ENCODE data around the gene TRIP13.

The TRIP13 gene

GRCh38 chr5:885529-885928 lies 7.2 kb upstream of the TRIP13 start:
- DNase-seq, result no peak
- in situ Hi-C loops (cut with HindIII; ENCODE audit: low pct_ligation_motif_present, low pct_unique_long_range_greater_than_20kb, low sequenced_read_pairs), result no loop called here

DNA sequence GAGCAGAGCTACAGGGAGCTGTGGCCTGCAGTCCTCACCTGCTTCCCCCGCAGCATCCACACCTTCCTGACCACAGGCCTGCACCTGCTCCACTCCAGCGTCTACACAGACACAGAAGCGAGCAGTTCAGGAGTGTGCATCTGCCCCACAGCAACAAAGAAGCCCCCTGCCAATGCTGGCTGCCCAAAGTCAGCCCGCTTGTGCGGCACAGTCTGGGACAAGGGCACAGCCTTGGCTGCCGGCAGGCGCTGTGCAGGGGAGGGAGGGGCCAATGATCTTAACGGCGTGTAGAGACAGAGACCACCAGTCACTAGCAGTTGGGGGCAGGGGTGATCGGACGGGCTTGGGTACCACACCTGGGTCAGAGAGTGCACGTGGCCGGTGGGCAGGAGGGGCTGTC lies 6.6 kb upstream of the TRIP13 start:
- in situ Hi-C loops (cut with HindIII; ENCODE audit: low pct_ligation_motif_present, low pct_unique_long_range_greater_than_20kb, low sequenced_read_pairs), result no loop called here
- DNase-seq, result no peak

GRCh38 chr5:886716-887325 lies 5.9 kb upstream of the TRIP13 start:
- DNase-seq, result no peak
- in situ Hi-C loops (cut with HindIII; ENCODE audit: low pct_ligation_motif_present, low pct_unique_long_range_greater_than_20kb, low sequenced_read_pairs), result no loop called here

- in situ Hi-C loops (cut with HindIII; ENCODE audit: low pct_ligation_motif_present, low pct_unique_long_range_greater_than_20kb, low sequenced_read_pairs), result no loop called here
- no peak for DNase-seq
Measured at GRCh38 chr5:887947-888637, 4.6 kb upstream of the TRIP13 start.

- in situ Hi-C loops (cut with HindIII; ENCODE audit: low pct_ligation_motif_present, low pct_unique_long_range_greater_than_20kb, low sequenced_read_pairs), result no loop called here
- DNase-seq, result no peak
Measured at GRCh38 chr5:888638-889035, 4.0 kb upstream of the TRIP13 start.

DNA sequence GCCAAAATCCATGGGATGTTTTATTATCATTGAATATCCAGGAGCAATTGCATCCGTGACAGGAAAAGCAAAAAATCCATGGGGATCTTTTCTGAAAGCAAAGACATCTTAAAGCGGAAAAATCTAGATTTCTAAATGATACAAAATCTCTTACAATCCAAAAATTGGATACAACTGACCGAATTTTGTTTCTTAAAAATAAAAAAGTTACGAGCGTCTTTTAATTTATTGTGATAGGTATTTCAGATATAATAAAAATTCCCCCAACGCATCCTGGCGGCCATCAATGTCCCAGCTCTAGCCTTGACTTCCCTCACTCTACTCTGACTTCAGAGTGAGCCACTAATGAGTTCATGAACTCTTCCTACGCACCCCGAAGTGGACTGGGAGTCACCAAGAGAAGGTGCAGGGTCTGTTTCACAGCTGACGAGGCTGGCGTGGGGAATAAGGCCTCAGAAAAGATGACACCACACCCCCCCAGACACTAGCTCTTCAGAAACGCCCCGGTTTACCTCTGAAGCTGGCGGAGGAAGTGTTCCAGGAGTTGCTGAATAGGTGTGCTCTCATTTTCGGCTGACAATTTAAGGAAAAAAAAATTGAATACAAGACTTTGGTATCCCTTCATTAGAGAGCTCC lies 3.5 kb upstream of the TRIP13 start:
- in situ Hi-C loops (cut with HindIII; ENCODE audit: low pct_ligation_motif_present, low pct_unique_long_range_greater_than_20kb, low sequenced_read_pairs), result no loop called here
- DNase-seq, result no peak

GRCh38 chr5:891117-891836 lies 1.4 kb upstream of the TRIP13 start:
- no peak for DNase-seq
- in situ Hi-C loops (cut with HindIII; ENCODE audit: low pct_ligation_motif_present, low pct_unique_long_range_greater_than_20kb, low sequenced_read_pairs), result no loop called here

GRCh38 chr5:891837-892393 lies 769 bp upstream of the TRIP13 start:
- peak; percentile 22 for DNase-seq
- in situ Hi-C loops (cut with HindIII; ENCODE audit: low pct_ligation_motif_present, low pct_unique_long_range_greater_than_20kb, low sequenced_read_pairs), result no loop called here

DNA sequence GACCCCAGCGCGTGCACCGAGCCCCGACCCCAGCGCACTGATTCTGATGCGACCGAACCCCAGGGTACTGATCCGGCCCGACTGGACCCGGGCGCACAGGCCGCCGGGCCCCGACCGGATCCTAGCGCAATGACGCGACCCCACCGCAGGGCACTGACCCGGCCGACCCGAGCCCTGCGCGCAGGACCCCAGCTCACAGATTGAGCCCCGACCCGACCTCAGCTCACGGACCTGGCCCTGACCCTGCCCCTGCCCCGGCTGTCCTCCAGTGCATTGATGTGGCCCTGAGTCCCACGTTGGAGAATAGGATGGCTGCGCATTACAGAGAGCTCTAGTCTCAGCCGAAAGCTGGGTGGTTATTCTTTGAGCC lies 438 bp downstream of the TRIP13 start:
- in situ Hi-C loops (cut with HindIII; ENCODE audit: low pct_ligation_motif_present, low pct_unique_long_range_greater_than_20kb, low sequenced_read_pairs), result no loop called here
- DNase-seq, result no peak

DNA sequence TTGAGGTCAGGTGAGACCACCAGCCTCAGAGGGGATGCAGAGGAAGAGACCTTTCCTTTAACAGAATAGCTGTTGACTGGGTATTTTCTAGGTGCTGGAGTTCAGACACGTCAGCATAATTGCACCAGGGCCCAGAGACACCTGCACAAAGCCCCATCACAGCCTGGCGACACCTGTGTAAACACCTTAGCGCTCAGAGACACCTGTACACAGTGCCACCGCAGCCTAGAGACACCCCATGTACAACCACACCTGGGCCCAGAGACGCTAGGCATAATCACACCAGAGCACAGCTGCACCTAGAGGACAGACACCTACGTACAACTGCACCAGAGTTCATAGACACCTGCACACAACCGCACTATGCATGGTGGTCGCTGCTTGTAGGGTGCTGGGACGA lies 1.0 kb downstream of the TRIP13 start:
- in situ Hi-C loops (cut with HindIII; ENCODE audit: low pct_ligation_motif_present, low pct_unique_long_range_greater_than_20kb, low sequenced_read_pairs), result no loop called here

GRCh38 chr5:900781-901180 lies 8.1 kb downstream of the TRIP13 start:
- in situ Hi-C loops (cut with HindIII; ENCODE audit: low pct_ligation_motif_present, low pct_unique_long_range_greater_than_20kb, low sequenced_read_pairs), result no loop called here

More for the DNA sequence above, 1.0 kb downstream of the TRIP13 start:
- DNase-seq, result no peak

DNA sequence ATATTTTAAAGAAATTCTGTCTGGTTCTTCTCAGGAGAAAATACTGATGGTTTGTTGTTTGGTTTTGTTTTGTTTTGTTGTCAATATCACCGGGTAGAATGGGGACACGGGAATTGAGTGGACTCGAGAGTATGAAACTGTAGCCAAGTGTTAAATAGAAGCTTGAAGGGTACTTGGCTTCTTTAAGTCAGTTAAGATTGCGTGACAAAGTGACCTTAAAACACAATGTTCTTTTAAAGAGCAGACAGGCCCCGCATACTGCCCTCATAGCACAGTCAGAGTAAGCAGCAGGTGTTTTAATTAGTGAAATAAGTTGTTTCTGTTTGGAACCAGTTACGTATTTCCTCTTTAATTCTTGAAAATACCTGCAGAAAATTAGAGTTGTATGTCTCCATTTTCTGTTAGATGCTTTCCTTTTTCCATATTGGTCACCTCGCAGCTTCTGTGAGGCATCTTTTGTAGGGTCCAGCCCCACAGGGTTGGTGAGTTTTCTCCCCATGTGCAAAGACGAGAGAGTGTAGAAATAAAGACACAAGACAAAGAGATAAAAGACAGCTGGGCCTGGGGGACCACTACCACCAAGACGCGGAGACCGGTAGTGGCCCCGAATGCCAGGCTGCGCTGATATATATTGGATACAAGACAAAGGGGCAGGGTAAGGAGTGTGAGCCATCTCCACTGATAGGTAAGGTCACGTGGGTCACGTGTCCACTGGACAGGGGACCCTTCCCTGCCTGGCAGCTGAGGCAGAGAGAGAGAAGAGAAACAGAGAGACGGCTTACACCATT lies 9.6 kb downstream of the TRIP13 start:
- no peak for DNase-seq

More at GRCh38 chr5:900781-901180, 8.1 kb downstream of the TRIP13 start:
- DNase-seq, result no peak

GRCh38 chr5:903756-904096 lies 11.0 kb downstream of the TRIP13 start:
- DNase-seq, result no peak
- in situ Hi-C loops (cut with HindIII; ENCODE audit: low pct_ligation_motif_present, low pct_unique_long_range_greater_than_20kb, low sequenced_read_pairs), result no loop called here

More for the DNA sequence above, 9.6 kb downstream of the TRIP13 start:
- in situ Hi-C loops (cut with HindIII; ENCODE audit: low pct_ligation_motif_present, low pct_unique_long_range_greater_than_20kb, low sequenced_read_pairs), result no loop called here

- in situ Hi-C loops (cut with HindIII; ENCODE audit: low pct_ligation_motif_present, low pct_unique_long_range_greater_than_20kb, low sequenced_read_pairs), result no loop called here
- DNase-seq, result no peak
Measured at GRCh38 chr5:905139-905642, 12.5 kb downstream of the TRIP13 start.

- in situ Hi-C loops (cut with HindIII; ENCODE audit: low pct_ligation_motif_present, low pct_unique_long_range_greater_than_20kb, low sequenced_read_pairs), result no loop called here
Measured at GRCh38 chr5:907366-907910, 14.8 kb downstream of the TRIP13 start.

GRCh38 chr5:908172-908571 lies 15.5 kb downstream of the TRIP13 start:
- DNase-seq, result no peak
- in situ Hi-C loops (cut with HindIII; ENCODE audit: low pct_ligation_motif_present, low pct_unique_long_range_greater_than_20kb, low sequenced_read_pairs), result no loop called here

More at GRCh38 chr5:907366-907910, 14.8 kb downstream of the TRIP13 start:
- DNase-seq, result no peak

- in situ Hi-C loops (cut with HindIII; ENCODE audit: low pct_ligation_motif_present, low pct_unique_long_range_greater_than_20kb, low sequenced_read_pairs), result no loop called here
- no peak for DNase-seq
Measured at GRCh38 chr5:909086-909485, 16.4 kb downstream of the TRIP13 start.
